GOT3 (cell line): ENCODE results near the gene PCMT1.
"Not testable (repeated sequence)": the region's sequence is repeated elsewhere in the genome, so short reads cannot be mapped to it uniquely, and the experiment has no call there.

Experiments
- DNase-seq: peaks from one replicate; lab custom pipeline; 2025; ENCODE audit warnings: mixed read lengths; lab: John Stamatoyannopoulos, UW

The PCMT1 gene

GRCh38 chr6:149820506-149820905 is 71.0 kb downstream of the PCMT1 start:
- DNase-seq, result no peak

DNA sequence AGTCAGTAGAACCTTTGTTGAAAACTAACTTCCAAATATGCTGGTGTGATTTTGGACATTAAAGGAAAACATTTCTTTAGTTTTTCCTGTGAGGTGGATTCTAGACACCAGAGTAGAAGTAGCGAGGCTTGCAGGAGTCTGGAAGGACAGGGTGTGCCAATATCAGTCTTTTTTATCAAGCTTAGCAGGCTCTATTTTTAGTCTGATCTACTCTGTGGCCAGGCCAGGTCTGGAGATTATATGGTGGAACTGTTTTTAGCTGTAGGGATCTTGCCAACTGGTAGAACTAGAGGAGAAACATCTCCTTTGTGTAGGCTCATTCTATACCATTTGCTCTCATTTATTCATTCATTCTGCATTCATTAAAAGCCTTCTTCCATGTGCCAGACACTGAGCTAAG is 72.0 kb downstream of the PCMT1 start:
- no peak for DNase-seq

GRCh38 chr6:149823013-149823412 is 73.5 kb downstream of the PCMT1 start:
- no peak for DNase-seq

DNA sequence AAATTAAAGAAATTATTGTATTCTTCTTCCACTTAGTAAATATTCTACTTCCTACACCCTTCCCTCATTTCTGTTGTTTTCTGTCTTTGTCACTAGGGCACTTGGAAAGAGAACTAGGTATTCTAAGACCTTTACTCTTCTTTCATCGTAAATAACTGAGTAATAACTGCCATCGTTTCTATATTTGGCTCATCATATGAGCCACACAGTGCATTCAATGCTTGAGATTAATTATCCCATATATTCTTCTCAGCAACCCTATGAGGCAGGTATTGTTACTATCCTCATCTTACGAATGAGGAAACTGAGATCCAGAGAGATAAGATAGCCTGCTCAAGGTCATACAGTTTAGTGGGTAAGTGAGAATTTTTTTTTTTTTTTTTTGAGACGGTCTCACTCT is 75.8 kb downstream of the PCMT1 start:
- no peak for DNase-seq

- DNase-seq, result no peak
These were observed 81.3 kb downstream of the PCMT1 start for GRCh38 chr6:149830731-149831307.

DNA sequence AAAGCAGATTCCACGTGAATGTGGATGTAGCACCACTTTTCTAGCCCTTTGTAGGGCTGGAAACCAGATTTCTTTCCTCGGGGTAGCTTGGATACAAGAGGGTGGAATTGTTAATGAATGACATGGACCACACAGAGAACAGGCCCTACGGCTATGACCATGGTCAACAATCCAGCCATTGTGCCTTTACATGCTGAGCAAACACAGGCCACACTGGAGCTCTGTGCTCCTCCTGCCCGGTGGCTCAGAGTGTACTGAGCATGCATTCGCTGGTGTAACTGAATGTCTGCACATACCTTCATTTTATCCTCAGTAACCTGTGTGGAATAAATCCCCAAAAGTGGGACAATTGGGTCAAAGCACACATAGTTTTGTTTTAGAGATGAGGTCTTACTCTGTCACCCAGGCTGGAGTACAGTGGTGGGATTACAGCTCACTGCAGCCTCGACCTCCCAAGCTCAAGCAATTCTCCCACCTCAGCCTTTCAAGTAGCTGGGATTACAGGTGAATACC is 81.8 kb downstream of the PCMT1 start:
- no peak for DNase-seq

DNA sequence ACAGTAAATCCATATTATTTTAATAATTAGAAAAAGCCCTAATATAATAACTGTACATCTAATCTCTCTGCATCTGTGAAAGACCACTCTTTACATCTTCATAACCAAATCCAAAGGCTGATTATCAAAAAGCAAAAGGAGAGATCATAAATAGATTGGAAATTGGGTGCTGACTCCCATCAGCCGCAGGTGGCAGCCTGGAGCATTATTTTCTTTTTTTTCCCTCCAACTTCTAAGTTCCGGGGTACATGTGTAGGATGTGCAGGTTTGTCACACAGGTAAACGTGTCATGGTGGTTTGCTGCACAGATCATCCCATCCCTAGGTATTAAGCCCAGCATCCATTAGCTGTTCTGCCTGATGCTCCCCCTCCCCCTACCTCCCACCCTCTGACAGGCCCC is 84.1 kb downstream of the PCMT1 start:
- no peak for DNase-seq

GRCh38 chr6:149834513-149835481 is 85.3 kb downstream of the PCMT1 start:
- no peak for DNase-seq

- no peak for DNase-seq
These were observed 91.0 kb downstream of the PCMT1 start for GRCh38 chr6:149840345-149841075.

DNA sequence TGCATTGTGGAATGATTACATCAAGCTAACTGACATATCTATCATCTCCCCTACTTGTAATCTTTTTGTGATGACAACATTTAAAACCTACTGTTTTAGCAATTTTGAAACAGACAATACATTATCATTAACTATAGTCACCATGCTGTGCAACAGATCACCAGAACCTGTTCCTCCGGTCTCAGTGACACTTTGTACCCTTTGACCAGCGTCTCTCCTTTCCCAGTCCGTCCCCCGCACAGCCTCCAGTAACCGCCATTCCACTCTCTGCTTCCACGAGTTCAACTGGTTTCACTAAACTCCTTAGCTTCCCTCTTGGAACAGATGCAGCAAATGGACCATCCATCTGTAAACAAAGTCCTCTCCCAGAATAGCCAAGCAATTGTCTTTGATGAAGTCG is 92.8 kb downstream of the PCMT1 start:
- no peak for DNase-seq

DNA sequence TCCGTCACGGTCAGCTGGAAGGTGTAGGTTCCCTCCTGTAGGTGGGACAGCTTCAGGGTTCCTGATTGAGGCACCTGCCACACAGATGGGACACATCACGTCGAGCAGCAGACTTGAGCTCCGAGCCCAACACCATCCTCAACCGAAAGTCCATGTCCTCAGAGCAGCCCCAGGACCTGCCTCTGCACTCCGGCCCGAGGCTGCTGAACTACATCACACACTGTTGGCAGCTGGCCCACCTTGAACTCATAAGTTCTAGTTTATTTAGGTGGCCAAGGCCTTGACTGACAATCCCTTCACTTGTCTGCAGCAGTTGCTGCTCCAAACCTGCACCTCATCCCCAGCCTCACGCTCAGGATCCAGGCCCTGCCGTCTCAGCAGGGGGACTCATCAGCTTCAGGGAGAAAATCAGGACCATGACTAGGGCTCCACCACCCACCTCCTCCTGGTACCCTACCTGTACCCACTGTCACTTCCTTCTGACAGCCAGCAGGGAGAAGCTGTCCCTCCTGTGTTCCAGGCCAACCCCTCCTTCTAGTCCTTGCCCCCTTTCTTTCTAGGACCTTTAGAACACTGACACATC is 93.6 kb downstream of the PCMT1 start:
- no peak for DNase-seq

GRCh38 chr6:149844036-149844435 is 94.5 kb downstream of the PCMT1 start:
- DNase-seq, result not testable (repeated sequence)

DNA sequence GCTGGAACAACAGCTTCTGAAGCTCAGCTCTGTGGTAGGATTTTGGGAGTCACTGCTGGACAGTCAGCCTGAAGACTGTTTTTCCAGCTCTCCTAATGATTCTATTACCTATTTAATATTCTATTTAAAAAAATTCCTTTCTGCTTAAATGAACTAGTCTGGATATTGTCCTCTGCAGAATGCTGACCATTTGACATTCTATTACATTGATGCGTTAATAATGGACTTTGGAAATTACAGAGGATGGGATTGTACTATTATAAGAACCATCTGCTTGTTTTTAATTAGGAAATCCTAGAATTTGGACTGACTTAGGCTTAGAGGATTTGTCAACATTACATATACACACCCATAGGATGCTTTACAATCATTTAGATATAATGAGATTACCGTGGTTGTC is 94.9 kb downstream of the PCMT1 start:
- no peak for DNase-seq

DNA sequence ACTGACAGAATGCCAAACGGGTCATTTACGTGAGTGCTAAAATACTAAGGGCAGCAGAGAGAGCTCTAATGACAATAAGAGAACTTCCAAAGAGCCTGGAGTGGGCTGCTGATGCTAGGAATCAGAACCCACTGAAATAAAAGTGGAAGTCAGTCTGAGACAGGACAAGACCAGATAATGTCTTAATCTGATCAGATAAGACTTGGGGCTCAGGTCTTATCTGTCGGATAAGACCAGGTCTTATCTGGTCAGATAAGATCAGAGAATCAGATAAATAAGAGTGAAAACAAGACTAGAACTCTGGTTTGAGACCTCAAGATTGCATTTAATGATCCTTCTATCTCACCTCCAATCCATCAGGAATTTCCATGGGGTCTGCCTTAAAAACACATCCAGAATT is 96.0 kb downstream of the PCMT1 start:
- no peak for DNase-seq

GRCh38 chr6:149846321-149846720 is 96.8 kb downstream of the PCMT1 start:
- no peak for DNase-seq

DNA sequence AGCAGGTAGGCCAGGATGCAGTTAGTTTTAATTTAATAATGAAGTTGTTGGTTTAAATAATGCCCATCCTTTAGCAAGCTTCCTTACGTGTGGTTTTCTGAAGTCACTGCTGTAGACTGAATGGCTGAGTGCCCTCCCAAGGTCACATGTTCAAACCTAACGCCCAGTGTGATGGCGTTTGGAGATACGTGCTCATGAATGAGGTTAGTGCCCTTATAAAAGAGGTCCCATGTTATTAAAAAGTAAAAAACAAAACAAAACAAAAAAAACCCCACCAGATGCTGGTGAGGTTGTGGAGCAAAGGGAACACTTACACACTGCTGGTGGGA is 98.4 kb downstream of the PCMT1 start:
- DNase-seq, result no peak

GRCh38 chr6:149848343-149848742 is 98.8 kb downstream of the PCMT1 start:
- not testable (repeated sequence) for DNase-seq

- no peak for DNase-seq
These were observed 102.0 kb downstream of the PCMT1 start for GRCh38 chr6:149851461-149852110.

DNA sequence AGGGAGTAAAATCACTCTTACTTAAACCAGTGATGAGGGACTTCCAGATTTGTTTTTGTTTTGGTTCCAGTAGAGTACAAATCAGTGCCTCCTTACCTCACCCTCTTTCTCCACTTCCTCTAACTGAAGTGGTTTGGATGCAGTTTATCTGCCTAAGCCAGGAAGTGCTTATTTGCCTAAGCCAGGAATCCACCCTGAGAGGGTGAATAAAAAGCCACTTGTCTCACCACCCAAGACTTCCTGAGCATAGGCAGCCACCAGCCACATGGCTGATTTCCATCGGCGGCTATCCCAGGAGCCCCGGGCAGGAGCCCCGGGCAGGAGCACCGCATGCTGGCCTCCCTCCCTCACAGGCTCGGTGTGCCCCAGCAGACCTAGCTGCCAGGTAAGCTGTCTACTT is 102.6 kb downstream of the PCMT1 start:
- DNase-seq, result no peak

GRCh38 chr6:149852881-149853280 is 103.3 kb downstream of the PCMT1 start:
- no peak for DNase-seq

DNA sequence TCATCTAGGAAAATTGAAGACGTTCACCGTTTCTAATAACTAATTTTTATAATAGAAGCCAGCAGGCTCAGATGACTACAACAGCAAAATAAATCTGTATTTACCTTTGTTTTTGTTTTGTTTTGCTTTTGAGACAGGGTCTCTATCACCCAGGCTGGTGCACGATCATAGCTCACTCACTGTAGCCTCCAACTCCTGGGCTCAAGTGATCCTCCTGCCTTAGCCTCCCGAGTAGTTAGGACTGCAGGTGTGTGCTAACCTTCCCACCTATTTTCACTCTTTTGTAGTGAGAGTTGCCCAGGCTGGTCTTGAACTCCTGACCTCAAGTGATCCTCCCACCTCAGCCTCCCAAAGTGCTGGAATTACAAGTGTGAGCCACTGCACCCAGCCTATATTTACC is 104.5 kb downstream of the PCMT1 start:
- DNase-seq, result not testable (repeated sequence)

DNA sequence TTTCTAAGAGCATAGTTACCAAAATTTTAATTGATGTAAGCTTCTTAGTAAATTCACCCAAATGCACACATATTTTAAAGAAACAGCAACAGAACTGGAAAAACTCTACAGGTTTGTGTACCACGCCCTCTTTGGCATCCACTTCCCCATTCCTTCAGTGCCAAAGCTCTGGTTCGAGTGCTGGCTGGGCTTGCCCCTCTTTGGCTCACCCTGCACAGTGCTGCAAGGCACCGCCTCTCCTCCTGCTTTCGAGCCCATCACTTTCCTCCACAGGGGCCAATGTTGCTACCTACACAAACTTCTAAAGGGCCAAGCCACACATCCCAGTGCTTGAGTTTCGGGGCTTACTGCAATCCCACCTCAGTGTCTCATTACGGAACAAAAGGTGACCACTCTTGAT is 105.0 kb downstream of the PCMT1 start:
- no peak for DNase-seq
